ENCODE results near the gene COX15.
"Not testable (repeated sequence)": the region's sequence is repeated elsewhere in the genome, so short reads cannot be mapped to it uniquely, and the experiment has no call there.

COX15 gene

GRCh38 chr10:99740933-99741559 is 9.1 kb upstream of the COX15 start:
- DNase-seq: no peak

GRCh38 chr10:99740260-99740659 is 8.3 kb upstream of the COX15 start:
- no peak for DNase-seq

- DNase-seq: not testable (repeated sequence)
Observed at GRCh38 chr10:99734111-99734510, 2.2 kb upstream of the COX15 start.

GRCh38 chr10:99733366-99733765 is 1.4 kb upstream of the COX15 start:
- DNase-seq: no peak

GRCh38 chr10:99731306-99732032 is 458 bp downstream of the COX15 start:
- no peak for DNase-seq

- no peak for DNase-seq
Observed at GRCh38 chr10:99730026-99730425, 1.9 kb downstream of the COX15 start.

- DNase-seq: no peak
Observed at GRCh38 chr10:99720387-99720786, 11.5 kb downstream of the COX15 start.

- DNase-seq: no peak
Observed at GRCh38 chr10:99714446-99714845, 17.5 kb downstream of the COX15 start.

GRCh38 chr10:99711129-99711719 is 20.7 kb downstream of the COX15 start:
- DNase-seq: peak; percentile 22

- peak; percentile 25 for DNase-seq
Observed at GRCh38 chr10:99709480-99710229, 22.3 kb downstream of the COX15 start.

GRCh38 chr10:99708428-99709012 is 23.4 kb downstream of the COX15 start:
- DNase-seq: no peak

- DNase-seq: no peak
Observed at GRCh38 chr10:99700649-99701048, 31.3 kb downstream of the COX15 start.

GRCh38 chr10:99698504-99699080 is 33.3 kb downstream of the COX15 start:
- DNase-seq: no peak

GRCh38 chr10:99695761-99696160 is 36.2 kb downstream of the COX15 start:
- no peak for DNase-seq

GRCh38 chr10:99693933-99694583 is 37.9 kb downstream of the COX15 start:
- DNase-seq: peak; percentile 56

GRCh38 chr10:99689461-99689860 is 42.5 kb downstream of the COX15 start:
- DNase-seq: no peak

GRCh38 chr10:99685597-99685967 is 46.3 kb downstream of the COX15 start:
- no peak for DNase-seq

GRCh38 chr10:99682752-99683151 is 49.2 kb downstream of the COX15 start:
- DNase-seq: no peak

Data from amniotic stem cell (primary cell).